Measurements from ENCODE around the gene HTR1D. TPM values are rescaled to one million over a fixed set of nuclear protein-coding genes. Genes with fewer than 3 reads are reported as not detected.
"Not testable (repeated sequence)": the region's sequence is repeated elsewhere in the genome, so short reads cannot be mapped to it uniquely, and the experiment has no call there.

The HTR1D gene
- total RNA-seq, 1 donor from 2014 or later: not detected

DNA sequence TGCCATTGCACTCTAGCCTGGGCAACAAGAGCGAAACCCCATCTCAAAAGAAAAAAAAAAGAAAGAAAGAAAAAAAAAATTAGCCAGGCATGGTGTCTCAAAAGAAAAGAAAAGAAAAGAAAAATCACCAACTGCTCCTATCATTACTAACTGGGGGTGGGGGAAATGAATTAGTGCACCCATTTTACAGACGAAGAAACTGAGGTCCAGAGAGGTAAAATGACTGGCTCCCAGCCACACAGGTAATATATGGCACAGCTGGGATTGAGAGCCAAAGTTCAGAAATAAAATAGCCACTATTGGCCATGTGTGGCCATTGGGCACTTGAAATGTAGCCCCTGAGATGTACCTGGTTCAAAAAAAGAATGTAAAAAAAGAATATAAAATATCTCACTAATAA is 8.8 kb downstream of the HTR1D start:
- Mint-ChIP-seq H3K36me3 (ENCODE audit: low read depth) (no peaks in the 10 kb centered on the region), H3K4me3 (no peak overlapping the region), H3K27ac (ENCODE audit: unreplicated experiment) (no peak overlapping the region), H3K27me3 (ENCODE audit: low read depth) (peaks cover 32% of the 10 kb centered on the region), H3K9me3 (no peaks in the 10 kb centered on the region), H3K4me1 (no peaks in the 10 kb centered on the region)
- DNase-seq (ENCODE audit: low read depth, low spot score): no peak
- TF ChIP-seq, protein P1, sequence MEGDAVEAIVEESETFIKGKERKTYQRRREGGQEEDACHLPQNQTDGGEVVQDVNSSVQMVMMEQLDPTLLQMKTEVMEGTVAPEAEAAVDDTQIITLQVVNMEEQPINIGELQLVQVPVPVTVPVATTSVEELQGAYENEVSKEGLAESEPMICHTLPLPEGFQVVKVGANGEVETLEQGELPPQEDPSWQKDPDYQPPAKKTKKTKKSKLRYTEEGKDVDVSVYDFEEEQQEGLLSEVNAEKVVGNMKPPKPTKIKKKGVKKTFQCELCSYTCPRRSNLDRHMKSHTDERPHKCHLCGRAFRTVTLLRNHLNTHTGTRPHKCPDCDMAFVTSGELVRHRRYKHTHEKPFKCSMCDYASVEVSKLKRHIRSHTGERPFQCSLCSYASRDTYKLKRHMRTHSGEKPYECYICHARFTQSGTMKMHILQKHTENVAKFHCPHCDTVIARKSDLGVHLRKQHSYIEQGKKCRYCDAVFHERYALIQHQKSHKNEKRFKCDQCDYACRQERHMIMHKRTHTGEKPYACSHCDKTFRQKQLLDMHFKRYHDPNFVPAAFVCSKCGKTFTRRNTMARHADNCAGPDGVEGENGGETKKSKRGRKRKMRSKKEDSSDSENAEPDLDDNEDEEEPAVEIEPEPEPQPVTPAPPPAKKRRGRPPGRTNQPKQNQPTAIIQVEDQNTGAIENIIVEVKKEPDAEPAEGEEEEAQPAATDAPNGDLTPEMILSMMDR (conservative IDR thresholded peaks at IDR 0.05): no peak

- not testable (repeated sequence) for H3K27ac Mint-ChIP-seq (ENCODE audit: unreplicated experiment); H3K4me1 Mint-ChIP-seq; H3K4me3 Mint-ChIP-seq; H3K36me3 Mint-ChIP-seq (ENCODE audit: low read depth); H3K9me3 Mint-ChIP-seq; DNase-seq (ENCODE audit: low read depth, low spot score)
- H3K27me3 Mint-ChIP-seq (ENCODE audit: low read depth): peaks cover 24% of the 10 kb centered on the region
Observed at GRCh38 chr1:23207733-23208132, 9.6 kb downstream of the HTR1D start.

DNA sequence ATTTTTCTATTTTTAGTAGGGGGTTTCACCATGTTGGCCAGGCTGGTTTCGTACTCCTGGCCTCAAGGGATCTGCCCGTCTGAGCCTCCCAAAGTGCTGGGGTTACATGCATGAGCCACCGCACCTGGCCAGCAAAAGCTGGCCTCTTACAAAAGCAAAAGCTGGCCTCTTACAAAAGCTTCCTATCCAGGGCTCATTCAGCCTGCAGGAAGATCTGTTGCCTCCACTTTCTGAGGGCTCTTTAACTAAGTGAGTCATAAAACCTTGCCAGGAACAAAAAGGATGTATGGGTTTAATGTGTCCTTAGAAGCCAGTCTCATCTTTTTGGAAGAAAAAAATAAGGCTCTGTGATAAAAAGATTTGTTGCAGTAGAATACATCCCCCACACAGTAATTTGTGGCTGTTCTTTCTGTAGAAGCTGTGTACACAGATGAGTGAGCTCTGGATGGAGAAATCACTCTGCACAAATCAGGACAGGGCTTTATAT is 15.0 kb downstream of the HTR1D start:
- Mint-ChIP-seq H3K9me3 (no peaks in the 10 kb centered on the region), H3K4me3 (no peak overlapping the region), H3K4me1 (no peaks in the 10 kb centered on the region), H3K27me3 (ENCODE audit: low read depth) (peaks cover 4% of the 10 kb centered on the region), H3K36me3 (ENCODE audit: low read depth) (no peaks in the 10 kb centered on the region), H3K27ac (ENCODE audit: unreplicated experiment) (no peak overlapping the region)
- DNase-seq (ENCODE audit: low read depth, low spot score): no peak
- TF ChIP-seq, protein P1 (conservative IDR thresholded peaks at IDR 0.05): no peak

DNA sequence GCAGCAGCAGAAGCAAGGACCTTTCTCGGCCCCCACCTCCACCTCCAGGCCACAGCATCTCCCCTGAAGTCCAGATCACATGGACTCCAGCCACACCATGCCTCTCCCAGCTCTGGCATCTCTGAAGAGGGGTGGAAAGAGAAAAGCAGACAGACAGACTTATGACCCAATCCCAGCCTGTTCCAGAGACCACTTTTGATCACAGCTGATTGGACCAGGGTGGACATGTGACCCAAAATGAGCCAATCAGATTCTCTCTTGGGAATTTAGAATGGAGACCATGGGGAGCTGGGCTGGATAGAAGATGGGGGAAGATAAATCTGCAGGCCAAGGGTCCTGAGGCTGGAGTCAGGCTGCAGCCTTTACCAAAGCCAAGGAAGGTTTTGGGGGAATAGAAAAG is 16.4 kb downstream of the HTR1D start:
- H3K9me3 Mint-ChIP-seq: no peaks in the 10 kb centered on the region
- no peak for DNase-seq (ENCODE audit: low read depth, low spot score)
- H3K36me3 Mint-ChIP-seq (ENCODE audit: low read depth): no peaks in the 10 kb centered on the region
- H3K4me3 Mint-ChIP-seq: no peak overlapping the region
- no peaks in the 10 kb centered on the region for H3K4me1 Mint-ChIP-seq
- TF ChIP-seq, protein P1 (conservative IDR thresholded peaks at IDR 0.05): no peak
- no peak overlapping the region for H3K27ac Mint-ChIP-seq (ENCODE audit: unreplicated experiment)
- H3K27me3 Mint-ChIP-seq (ENCODE audit: low read depth): peaks cover 4% of the 10 kb centered on the region

DNA sequence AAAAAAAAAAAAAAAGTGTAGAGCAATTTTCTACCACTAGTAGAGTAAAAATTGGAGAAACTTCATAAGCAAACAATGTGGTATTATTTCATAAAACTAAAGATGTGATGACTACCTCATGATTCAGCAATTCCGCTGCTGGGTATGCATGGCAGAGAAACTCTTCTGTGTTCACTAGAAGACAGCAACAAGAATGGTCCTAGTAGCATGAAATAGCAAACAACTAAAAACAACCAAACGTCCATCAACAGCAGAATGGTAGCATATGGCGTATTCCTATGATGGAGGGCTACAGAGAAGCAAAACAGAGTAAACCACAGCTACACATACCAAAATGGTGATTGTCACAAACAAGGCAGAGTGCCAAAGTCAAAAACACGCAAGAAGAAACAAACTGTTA is 18.9 kb downstream of the HTR1D start:
- Mint-ChIP-seq H3K27ac (ENCODE audit: unreplicated experiment) (no peak overlapping the region), H3K27me3 (ENCODE audit: low read depth) (peaks cover 5% of the 10 kb centered on the region), H3K9me3 (no peaks in the 10 kb centered on the region), H3K36me3 (ENCODE audit: low read depth) (no peaks in the 10 kb centered on the region), H3K4me3 (no peak overlapping the region), H3K4me1 (peaks cover 5% of the 10 kb centered on the region)
- DNase-seq (ENCODE audit: low read depth, low spot score): no peak
- TF ChIP-seq, protein P1 (conservative IDR thresholded peaks at IDR 0.05): no peak

- no peaks in the 10 kb centered on the region for H3K36me3 Mint-ChIP-seq (ENCODE audit: low read depth)
- no peak overlapping the region for H3K27ac Mint-ChIP-seq (ENCODE audit: unreplicated experiment)
- peaks cover 5% of the 10 kb centered on the region for H3K4me1 Mint-ChIP-seq
- H3K9me3 Mint-ChIP-seq: no peaks in the 10 kb centered on the region
- no peak for DNase-seq (ENCODE audit: low read depth, low spot score)
- TF ChIP-seq, protein P1 (conservative IDR thresholded peaks at IDR 0.05): no peak
- H3K4me3 Mint-ChIP-seq: no peak overlapping the region
- H3K27me3 Mint-ChIP-seq (ENCODE audit: low read depth): peaks cover 10% of the 10 kb centered on the region
Observed at GRCh38 chr1:23196627-23197328, 20.5 kb downstream of the HTR1D start.
